CD4-positive, alpha-beta T cell (primary cell): Measurements from ENCODE around the gene GATA3. TPM values are rescaled to one million over a fixed set of nuclear protein-coding genes. Genes with fewer than 3 reads are reported as not detected.
A peak's percentile ranks its signal among the peaks of the same experiment; 100 is the strongest.

Experiments
- ATAC-seq: fragments of 200-7000 bp; cut with Tn5 transposase; one replicate; pipeline ENCODE4 v1.10.0; 2022; ENCODE audit warnings: mild to moderate bottlenecking; ENCODE audit not compliant: poor library complexity
- CTCF ChIA-PET: fragments of 350-600 bp; sonication (Branson Sonifier 250); formaldehyde crosslinking; loops from one replicate; lab custom pipeline; 2021; ENCODE audit warnings: antibody characterized with exemption, inconsistent platforms; lab: Charles Lee
- POLR2A ChIA-PET: fragments of 350-600 bp; sonication (Branson Sonifier 250); formaldehyde crosslinking; loops from one replicate; lab custom pipeline; 2021; ENCODE audit warnings: antibody characterized with exemption, inconsistent platforms; lab: Charles Lee
- DNase-seq, 14 experiments: peaks; one replicate each; pipeline ENCODE4 v3.0.0-alpha.2; 2013 to 2020; ENCODE audit warnings: mixed read lengths in 2 of 14
- H3K27ac ChIP-seq, 2 donors: one replicate each; pipeline versions ENCODE4 v1.5.1 to v1.7.0; 2013; ENCODE audit warnings: low read length in 2 of 2, low read depth in 1 of 2, mild to moderate bottlenecking in 1 of 2
- H3K27me3 ChIP-seq, 2 experiments: 1 replicate in 1 of 2; 2 replicates in 1 of 2; pipeline versions ENCODE4 v1.6.1 to v1.7.0; 2013; ENCODE audit warnings: low read length in 2 of 2, control low read depth in 1 of 2, mild to moderate bottlenecking in 1 of 2, moderate library complexity in 1 of 2; ENCODE audit not compliant: insufficient read depth in 2 of 2, control insufficient read depth in 1 of 2
- H3K36me3 ChIP-seq: one replicate; pipeline ENCODE4 v1.6.1; 2013; ENCODE audit warnings: low read length, control low read depth; ENCODE audit not compliant: insufficient read depth
- H3K4me1 ChIP-seq: one replicate; pipeline ENCODE4 v1.6.1; 2013; ENCODE audit warnings: low read length, control low read depth; ENCODE audit not compliant: insufficient read depth
- H3K4me3 ChIP-seq: one replicate; pipeline ENCODE4 v1.5.1; 2013; ENCODE audit warnings: mild to moderate bottlenecking, low read length, moderate library complexity
- H3K9me3 ChIP-seq, 2 experiments: 1 replicate in 1 of 2; 2 replicates in 1 of 2; pipeline versions ENCODE4 v1.6.1 to v1.7.0; 2013; ENCODE audit warnings: low read length in 2 of 2, mild to moderate bottlenecking in 2 of 2, control low read depth in 1 of 2, moderate library complexity in 1 of 2; ENCODE audit not compliant: control insufficient read depth in 1 of 2, insufficient read depth in 1 of 2
- H3K27ac Mint-ChIP-seq: one replicate; pipeline ENCODE4 v1.8.0; 2020; ENCODE audit warnings: mixed read lengths
- H3K27me3 Mint-ChIP-seq: one replicate; pipeline ENCODE4 v1.8.0; 2021; ENCODE audit warnings: mixed read lengths
- H3K36me3 Mint-ChIP-seq: one replicate; pipeline ENCODE4 v1.8.0; 2021; ENCODE audit warnings: low read depth, mixed read lengths
- H3K4me1 Mint-ChIP-seq: one replicate; pipeline ENCODE4 v1.8.0; 2021; ENCODE audit warnings: low read depth, mixed read lengths
- H3K4me3 Mint-ChIP-seq: one replicate; pipeline ENCODE4 v1.8.0; 2020; ENCODE audit warnings: mild to moderate bottlenecking, mixed read lengths
- H3K9me3 Mint-ChIP-seq: one replicate; pipeline ENCODE4 v1.8.0; 2020; ENCODE audit warnings: mixed read lengths
- CTCF ChIP-seq: fragments of 200-600 bp; IDR thresholded peaks from one replicate; pipeline ENCODE4 v1.8.0; 2022; ENCODE audit warnings: antibody characterized with exemption, mild to moderate bottlenecking
- intact Hi-C, 2 experiments: fragments of 100-400 bp; cut with DNase I in 1 of 2; cut with micrococcal nuclease in 1 of 2; formaldehyde crosslinking; loops; one replicate each; pipeline versions ENCODE4 v1.15.1 to v1.9.0; 2023 to 2025; cut with DNase I, micrococcal nuclease
- total RNA-seq, 174 experiments: library from RNA in 2 of 174; stranded (reverse) in 2 of 174; gene quantifications; one replicate each; pipeline ENCODE4 v1.2.3 and lab custom pipeline; 2021 to 2026

GATA3 gene
- total RNA-seq, 2 experiments from 2014 or later, result 128 to 141 TPM

- Mint-ChIP-seq H3K4me1 (peaks cover 74% of the 10 kb centered on the region), H3K36me3 (no peaks in the 10 kb centered on the region), H3K9me3 (no peaks in the 10 kb centered on the region), H3K27me3 (peaks cover 80% of the 10 kb centered on the region), H3K27ac (peak overlapping the region; percentile 58), H3K4me3 (peak overlapping the region; percentile 54)
- peaks cover 89 to 96% of the 10 kb centered on the region in 2 experiments for H3K27me3 ChIP-seq
- ChIA-PET POLR2A (interaction anchor here (0.7 to 5.0 kb wide), 4 partner anchors 11 to 284 kb away, joined by 3 to 37 read pairs (median 5); no protein-coding TSS in a partner anchor), CTCF (no interaction called here)
- peaks cover 99% of the 10 kb centered on the region for H3K4me1 ChIP-seq
- peak in 8 of 14 experiments; percentile 24 to 93 (median 52) for DNase-seq
- H3K4me3 ChIP-seq, result no peak overlapping the region
- no peak overlapping the region for H3K27ac ChIP-seq
- no peaks in the 10 kb centered on the region for H3K36me3 ChIP-seq
- TF ChIP-seq CTCF, result no peak
- intact Hi-C loops, result no loop called here
- peak; percentile 21 for ATAC-seq
- H3K9me3 ChIP-seq, result peaks cover 0 to 54% of the 10 kb centered on the region in 2 experiments
Observed at GRCh38 chr10:8048281-8049008, 6.0 kb upstream of the GATA3 start.

DNA sequence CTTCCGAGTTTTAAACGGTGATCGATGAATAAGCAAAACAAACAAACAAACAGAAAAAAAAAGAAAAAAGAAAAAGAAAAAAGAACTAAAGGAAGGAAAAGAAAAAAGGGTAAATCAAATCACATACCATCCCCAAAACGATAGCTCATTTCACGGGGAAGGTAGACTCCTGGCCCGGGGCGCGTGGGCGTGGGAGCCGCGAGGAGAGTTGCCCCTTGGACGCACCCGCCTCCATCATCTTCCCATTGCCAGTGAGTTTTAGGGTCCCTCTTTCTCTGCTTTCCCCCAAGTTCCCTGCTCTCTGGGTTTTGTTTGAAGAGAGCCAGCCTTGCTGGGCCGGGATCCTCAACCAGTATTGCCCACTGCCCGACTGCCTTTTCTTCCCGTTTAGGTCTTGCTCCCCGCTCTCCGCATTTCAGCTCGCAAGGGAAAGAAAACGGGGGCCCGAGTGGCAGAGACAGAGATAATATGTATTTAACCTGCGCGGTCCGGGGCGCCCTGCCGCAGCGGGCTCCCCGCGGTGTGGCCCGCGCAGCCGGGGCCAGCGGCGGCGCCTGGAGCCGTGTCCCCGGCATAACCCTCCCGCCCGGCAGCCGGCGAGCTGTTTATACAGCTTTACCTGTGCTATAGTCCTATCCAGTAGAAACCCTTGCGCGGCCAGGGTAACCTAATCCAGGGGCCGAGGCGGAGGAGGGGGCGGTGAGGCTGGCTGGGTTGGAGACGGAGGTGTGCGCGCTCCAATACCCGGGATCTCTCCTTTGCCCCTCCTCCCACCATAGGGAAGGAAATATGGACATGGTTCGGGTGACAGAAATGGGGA is 5.2 kb upstream of the GATA3 start:
- Mint-ChIP-seq H3K27me3 (peaks cover 77% of the 10 kb centered on the region), H3K9me3 (no peaks in the 10 kb centered on the region), H3K4me1 (peaks cover 72% of the 10 kb centered on the region), H3K27ac (peak overlapping the region; percentile 58), H3K36me3 (peaks cover 6% of the 10 kb centered on the region), H3K4me3 (no peak overlapping the region)
- intact Hi-C loops, result no loop called here
- Histone ChIP-seq H3K36me3 (no peaks in the 10 kb centered on the region), H3K4me3 (peak overlapping the region; percentile 24), H3K4me1 (peaks cover 97% of the 10 kb centered on the region), H3K27me3 (peaks cover 81 to 88% of the 10 kb centered on the region in 2 experiments), H3K27ac (no peak overlapping the region), H3K9me3 (peaks cover 0 to 47% of the 10 kb centered on the region in 2 experiments)
- DNase-seq (peak in 2 of 14 experiments; percentile 13 to 38), ATAC-seq (no peak)
- TF ChIP-seq CTCF, result no peak
- ChIA-PET POLR2A (interaction anchor here (0.7 to 5.0 kb wide), 4 partner anchors 11 to 428 kb away, joined by 3 to 37 read pairs (median 5); no protein-coding TSS in a partner anchor), CTCF (no interaction called here)

DNA sequence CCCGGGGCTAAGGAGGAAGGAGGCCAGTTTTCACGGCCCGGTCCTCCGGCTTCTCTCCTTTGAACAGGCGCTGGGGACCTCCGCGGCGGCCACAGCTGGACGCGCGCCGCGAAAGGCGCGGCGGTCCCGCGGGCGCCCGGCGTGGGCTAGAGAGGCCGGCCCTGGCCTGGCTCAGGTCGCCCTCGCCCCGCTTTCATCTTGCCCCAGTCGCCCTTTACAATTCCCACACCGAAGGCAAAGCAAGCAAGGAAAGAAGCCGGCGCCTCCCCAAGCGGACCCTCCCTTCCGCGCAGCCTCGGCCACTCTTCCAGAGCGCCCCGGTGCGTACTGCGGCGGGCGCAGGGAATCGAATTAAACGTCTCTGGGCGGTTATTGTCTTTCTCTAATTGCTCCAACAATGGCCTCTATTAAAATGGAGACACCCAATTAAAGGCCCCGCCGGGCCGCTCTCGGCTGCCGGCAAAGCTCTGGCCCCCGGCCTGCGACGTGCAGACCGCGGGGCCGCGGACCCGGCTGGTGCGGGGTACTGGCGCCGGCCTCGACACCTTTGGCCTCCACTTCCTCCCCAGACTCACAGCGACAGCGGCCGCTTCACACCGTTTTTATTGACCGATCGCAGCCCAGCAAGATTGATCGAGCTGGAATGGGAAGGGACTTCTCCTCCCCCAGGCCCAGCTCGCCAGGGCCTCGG is 4.5 kb upstream of the GATA3 start:
- intact Hi-C loops, result loop anchor here (5.0 to 10.0 kb wide), 9 partner anchors 137 to 1157 kb away; partner anchors contain the start of gene SFMBT2 (in 1 of the 2)
- ATAC-seq (no peak), DNase-seq (peak in 3 of 14 experiments; percentile 6 to 41 (median 37))
- Mint-ChIP-seq H3K4me3 (peak overlapping the region; percentile 34), H3K27ac (no peak overlapping the region), H3K4me1 (peaks cover 68% of the 10 kb centered on the region), H3K27me3 (peaks cover 75% of the 10 kb centered on the region), H3K36me3 (peaks cover 11% of the 10 kb centered on the region), H3K9me3 (no peaks in the 10 kb centered on the region)
- peaks cover 89% of the 10 kb centered on the region for H3K4me1 ChIP-seq
- no peak for TF ChIP-seq CTCF
- ChIA-PET POLR2A (interaction anchor here (1.5 to 5.0 kb wide), 3 partner anchors 10 to 427 kb away, joined by 4 to 37 read pairs (median 6); no protein-coding TSS in a partner anchor), CTCF (interaction anchor here (1.0 kb wide), 1 partner anchor 423 kb away, joined by 3 read pairs; no protein-coding TSS in a partner anchor)
- peak overlapping the region; percentile 42 for H3K4me3 ChIP-seq
- peaks cover 74 to 81% of the 10 kb centered on the region in 2 experiments for H3K27me3 ChIP-seq
- no peaks in the 10 kb centered on the region for H3K36me3 ChIP-seq
- no peak overlapping the region for H3K27ac ChIP-seq
- H3K9me3 ChIP-seq, result peaks cover 0 to 47% of the 10 kb centered on the region in 2 experiments
